Effector memory CD4-positive, alpha-beta T cell (primary cell): ENCODE measurements around the gene ARHGEF16.

Source experiments
- DNase-seq, 3 donors: peaks; one replicate each; pipeline ENCODE4 v3.0.0-alpha.2; 2020
- H3K27ac ChIP-seq: 2 replicates; pipeline ENCODE4 v1.7.0; 2013; ENCODE audit warnings: mild to moderate bottlenecking, low read length, moderate library complexity; ENCODE audit not compliant: insufficient read depth, poor library complexity, severe bottlenecking
- H3K27me3 ChIP-seq: replicated peaks from 2 replicates; pipeline ENCODE4 v1.7.0; 2013; ENCODE audit warnings: mild to moderate bottlenecking, low read length; ENCODE audit not compliant: insufficient read depth, control insufficient read depth, poor library complexity, severe bottlenecking
- H3K36me3 ChIP-seq: 2 replicates; pipeline ENCODE4 v1.7.0; 2013; ENCODE audit warnings: mild to moderate bottlenecking, low read length, moderate library complexity; ENCODE audit not compliant: control insufficient read depth, insufficient read depth
- H3K4me1 ChIP-seq: 2 replicates; pipeline ENCODE4 v1.7.0; 2013; ENCODE audit warnings: low read length, mild to moderate bottlenecking; ENCODE audit not compliant: control insufficient read depth, insufficient read depth, poor library complexity, severe bottlenecking
- H3K4me3 ChIP-seq: 2 replicates; pipeline ENCODE4 v1.7.0; 2013; ENCODE audit warnings: low read length, low read depth, mild to moderate bottlenecking; ENCODE audit not compliant: insufficient read depth, poor library complexity, severe bottlenecking
- H3K9me3 ChIP-seq: 2 replicates; pipeline ENCODE4 v1.7.0; 2013; ENCODE audit warnings: mild to moderate bottlenecking, low read length, moderate library complexity; ENCODE audit not compliant: control insufficient read depth

The ARHGEF16 gene

DNA sequence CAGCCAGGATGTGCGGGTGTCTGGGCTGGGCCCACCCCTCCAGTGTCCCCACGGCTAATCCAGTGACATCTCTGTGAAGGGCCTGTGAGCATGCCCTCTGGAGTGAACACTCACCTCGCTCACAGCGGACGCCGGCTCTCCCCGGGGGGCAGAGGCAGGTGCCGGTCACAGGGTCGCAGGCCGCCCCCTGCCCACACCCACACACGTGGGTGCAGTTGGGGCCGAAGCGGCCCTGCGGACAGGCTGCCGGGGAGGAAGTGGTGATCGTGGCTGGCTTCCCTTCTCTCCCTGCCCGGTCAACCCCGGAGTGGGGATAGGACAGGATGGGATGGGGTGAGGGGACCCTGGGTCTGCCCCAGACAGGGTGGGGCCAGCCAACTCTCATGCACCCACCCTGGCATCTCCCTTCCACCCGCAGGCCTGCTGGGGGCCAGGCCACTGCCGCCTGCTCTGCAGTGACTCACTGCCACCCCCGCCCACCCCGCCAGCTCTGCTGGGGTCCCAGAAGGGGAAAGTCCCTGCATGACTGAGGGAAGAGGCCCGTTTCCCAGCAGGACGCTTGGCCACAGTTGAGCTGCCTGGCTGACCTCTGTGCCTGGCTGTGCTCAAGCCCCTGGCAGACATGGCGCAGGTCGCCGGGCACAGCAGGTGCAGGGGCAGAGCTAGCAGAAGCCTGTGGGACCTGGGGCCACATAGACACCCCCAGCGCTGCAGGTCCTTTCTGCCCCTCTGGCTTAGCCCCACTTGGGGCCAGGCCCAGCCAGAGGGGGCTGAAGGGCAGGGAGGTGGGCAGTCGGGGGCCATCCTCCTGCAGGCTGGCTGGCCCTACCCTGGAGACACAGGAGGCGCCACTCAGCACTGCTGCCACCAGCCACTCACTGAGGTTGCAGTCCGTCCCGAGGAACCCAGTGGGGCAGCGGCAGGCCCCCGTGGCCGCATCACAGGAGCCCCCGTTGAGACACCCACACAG, 41.6 kb downstream of the ARHGEF16 start:
- H3K9me3 ChIP-seq = no peaks in the 10 kb centered on the region
- H3K27ac ChIP-seq = no peak overlapping the region
- no peak for DNase-seq
- no peaks in the 10 kb centered on the region for H3K36me3 ChIP-seq
- no peak overlapping the region for H3K4me3 ChIP-seq
- H3K27me3 ChIP-seq = no peaks in the 10 kb centered on the region
- H3K4me1 ChIP-seq = no peaks in the 10 kb centered on the region

DNA sequence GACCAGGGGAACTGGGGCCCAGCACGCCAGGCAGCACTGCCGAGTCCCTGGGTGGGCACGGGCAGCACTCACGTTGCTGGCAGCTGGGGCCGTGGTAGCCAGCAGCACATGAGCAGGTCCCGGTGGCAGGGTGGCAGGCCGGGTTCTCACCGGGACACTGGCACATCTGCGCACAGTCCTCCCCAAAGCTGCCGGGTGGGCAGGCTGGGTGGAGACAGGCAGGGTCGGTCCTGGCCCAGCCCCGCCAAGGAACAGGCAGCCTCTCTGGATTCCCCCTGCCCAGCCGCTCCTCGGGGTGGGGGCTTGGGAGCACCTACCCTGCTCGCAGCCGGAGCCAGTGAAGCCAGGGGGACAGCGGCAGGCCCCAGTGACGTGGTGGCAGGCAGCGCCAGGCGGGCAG, 42.5 kb downstream of the ARHGEF16 start:
- Histone ChIP-seq H3K4me3 (no peak overlapping the region), H3K27ac (no peak overlapping the region), H3K4me1 (no peaks in the 10 kb centered on the region), H3K36me3 (no peaks in the 10 kb centered on the region), H3K27me3 (no peaks in the 10 kb centered on the region), H3K9me3 (no peaks in the 10 kb centered on the region)
- DNase-seq = no peak

DNA sequence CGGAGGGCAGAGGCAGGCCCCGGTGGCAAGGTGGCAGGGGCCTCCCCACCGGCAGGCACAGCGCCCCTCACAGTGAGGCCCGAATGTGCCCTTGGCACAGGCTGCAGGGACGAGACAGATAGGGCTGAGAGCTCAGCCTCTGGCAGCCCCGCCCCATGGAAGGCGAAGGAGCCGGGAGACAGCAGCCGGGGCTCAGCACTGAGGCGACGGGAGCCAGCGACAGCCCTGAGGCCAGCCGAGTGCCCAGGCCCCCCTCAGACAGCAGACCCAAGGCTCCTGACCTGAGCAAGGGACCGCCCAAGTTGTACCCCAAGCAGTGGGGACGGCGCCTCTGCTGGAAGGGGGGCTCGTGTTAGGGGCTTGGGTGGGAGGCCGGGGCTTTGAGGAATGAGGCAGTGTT, 43.1 kb downstream of the ARHGEF16 start:
- Histone ChIP-seq H3K4me3 (no peak overlapping the region), H3K9me3 (no peaks in the 10 kb centered on the region), H3K27ac (no peak overlapping the region), H3K4me1 (no peaks in the 10 kb centered on the region), H3K36me3 (no peaks in the 10 kb centered on the region), H3K27me3 (no peaks in the 10 kb centered on the region)
- no peak for DNase-seq

DNA sequence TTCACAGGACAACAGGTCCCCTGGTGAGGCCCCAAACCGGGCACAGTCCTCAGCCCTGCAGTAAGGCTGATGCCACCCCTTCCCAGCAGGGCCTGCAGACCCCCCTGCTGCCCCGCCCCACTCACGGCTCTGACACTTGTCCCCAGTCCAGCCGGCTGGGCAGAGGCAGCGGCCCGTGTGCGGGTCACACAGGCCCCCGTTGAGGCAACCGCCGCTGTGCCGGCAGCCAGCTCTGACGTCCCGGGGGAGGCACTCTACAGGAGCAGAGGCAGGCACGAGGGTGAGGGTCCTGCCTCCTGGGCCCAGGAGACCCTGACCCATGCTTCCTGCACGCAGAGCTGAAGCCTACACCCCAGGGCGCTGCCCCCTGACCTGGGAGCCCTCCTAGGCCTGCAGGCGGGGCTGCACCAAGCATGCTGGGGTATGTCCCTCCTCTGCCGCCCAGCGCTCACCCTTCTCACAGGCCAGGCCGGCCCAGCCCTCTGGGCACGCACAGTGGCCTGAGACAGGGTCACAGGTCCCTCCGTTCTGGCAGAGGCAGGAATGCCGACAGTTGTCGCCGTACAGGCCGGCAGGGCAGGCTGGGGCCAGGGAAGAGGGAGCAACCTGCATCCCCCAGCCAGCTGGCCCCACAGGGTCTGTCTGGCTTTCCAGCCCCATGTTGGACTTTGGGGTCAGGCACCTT, 43.9 kb downstream of the ARHGEF16 start:
- H3K9me3 ChIP-seq = no peaks in the 10 kb centered on the region
- H3K27me3 ChIP-seq = no peaks in the 10 kb centered on the region
- DNase-seq = no peak
- H3K27ac ChIP-seq = no peak overlapping the region
- no peaks in the 10 kb centered on the region for H3K36me3 ChIP-seq
- no peak overlapping the region for H3K4me3 ChIP-seq
- H3K4me1 ChIP-seq = no peaks in the 10 kb centered on the region

DNA sequence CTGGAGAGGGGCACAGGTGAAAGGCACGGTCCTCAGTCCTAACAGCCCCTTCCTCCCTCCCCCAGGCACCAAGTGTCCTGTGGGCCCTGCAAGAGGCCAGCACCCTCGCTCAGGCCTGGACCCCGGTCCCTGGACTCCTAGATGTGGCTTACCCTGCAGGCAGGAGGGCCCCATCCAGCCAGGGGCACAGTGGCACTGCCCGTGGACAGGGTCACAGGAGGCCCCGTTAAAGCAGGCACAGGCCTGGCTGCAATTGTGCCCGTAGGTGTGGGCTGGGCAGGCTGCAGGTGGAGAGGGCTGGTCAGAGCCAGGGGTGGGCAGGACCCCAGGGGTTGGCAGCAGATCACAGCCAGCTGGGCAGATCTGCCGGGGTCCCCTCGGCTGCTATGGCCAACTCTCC, 44.5 kb downstream of the ARHGEF16 start:
- Histone ChIP-seq H3K36me3 (no peaks in the 10 kb centered on the region), H3K4me1 (no peaks in the 10 kb centered on the region)

DNA sequence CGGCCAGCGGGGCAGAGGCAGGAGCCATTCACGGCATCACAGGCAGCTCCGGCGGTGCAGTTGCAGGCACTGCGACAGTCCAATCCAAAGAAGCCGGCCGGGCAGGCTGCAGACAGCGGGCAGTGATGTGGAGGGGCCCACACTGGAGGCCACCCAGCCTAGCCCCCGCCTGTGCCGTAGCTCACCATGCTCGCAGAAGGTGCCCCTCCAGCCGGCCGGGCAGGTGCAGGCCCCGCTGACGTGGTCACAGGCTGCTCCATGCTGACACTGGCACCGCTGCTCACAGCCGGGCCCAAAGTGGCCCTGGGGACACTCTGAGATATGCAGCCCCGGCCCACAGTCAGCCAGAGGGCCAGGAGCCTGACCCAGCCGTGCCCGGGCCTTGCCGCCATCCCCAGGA, 45.1 kb downstream of the ARHGEF16 start:
- no peak for DNase-seq
- Histone ChIP-seq H3K36me3 (peaks cover 2% of the 10 kb centered on the region), H3K27ac (no peak overlapping the region), H3K4me3 (no peak overlapping the region), H3K4me1 (no peaks in the 10 kb centered on the region), H3K9me3 (no peaks in the 10 kb centered on the region), H3K27me3 (no peaks in the 10 kb centered on the region)

More for the DNA sequence above, 44.5 kb downstream of the ARHGEF16 start:
- Histone ChIP-seq H3K4me3 (no peak overlapping the region), H3K27me3 (no peaks in the 10 kb centered on the region), H3K9me3 (no peaks in the 10 kb centered on the region), H3K27ac (no peak overlapping the region)
- no peak for DNase-seq

DNA sequence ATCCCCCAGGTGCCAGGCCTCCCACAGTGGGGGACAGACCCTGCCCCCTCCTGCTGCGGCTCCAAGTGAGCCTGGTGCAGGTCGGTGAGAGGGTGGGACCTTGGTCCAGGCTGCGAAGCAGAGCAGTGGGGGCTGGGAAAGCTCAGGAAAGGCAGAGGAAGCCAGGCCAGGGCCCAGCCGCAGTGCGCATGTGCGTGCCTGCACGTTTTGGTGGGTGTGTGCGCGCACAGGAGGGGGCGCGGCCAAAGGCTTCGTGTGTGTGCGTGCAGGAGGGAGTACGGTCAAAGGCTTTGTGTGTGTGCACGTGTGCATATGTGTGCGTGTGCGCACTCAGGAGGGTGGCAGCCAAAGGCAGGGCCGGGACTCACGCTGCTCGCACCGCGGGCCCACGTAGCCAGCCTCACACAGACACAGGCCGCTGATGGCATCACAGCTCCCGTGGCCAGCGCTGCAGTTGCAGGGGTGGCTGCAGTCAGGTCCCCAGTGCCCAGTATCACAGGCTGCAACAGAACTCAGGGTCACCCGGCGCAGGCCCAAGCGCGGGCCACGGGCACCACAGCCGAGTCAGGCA, 45.9 kb downstream of the ARHGEF16 start:
- Histone ChIP-seq H3K4me1 (no peaks in the 10 kb centered on the region), H3K9me3 (no peaks in the 10 kb centered on the region), H3K27me3 (no peaks in the 10 kb centered on the region), H3K36me3 (peaks cover 9% of the 10 kb centered on the region), H3K4me3 (no peak overlapping the region), H3K27ac (no peak overlapping the region)
- DNase-seq = no peak

DNA sequence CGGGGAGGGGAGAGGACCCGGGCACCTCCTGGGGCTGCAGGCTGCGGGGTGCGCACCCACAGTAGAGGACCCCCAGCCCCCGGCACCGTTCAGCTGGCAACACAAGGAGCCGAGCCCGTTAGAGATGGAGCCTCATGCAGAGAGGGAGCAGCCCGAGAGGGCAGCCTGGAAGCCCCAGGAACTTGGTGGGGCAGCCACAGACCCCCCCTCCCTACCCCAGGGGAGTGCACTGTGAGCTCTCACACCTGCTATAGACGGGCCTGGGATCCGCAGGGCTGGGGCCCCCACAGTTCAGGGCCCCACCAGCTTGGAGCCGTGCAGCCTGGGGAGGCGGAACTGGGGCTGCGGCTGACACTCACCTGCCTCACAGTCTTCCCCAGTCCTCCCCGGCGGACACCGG, 47.0 kb downstream of the ARHGEF16 start:
- Histone ChIP-seq H3K27me3 (no peaks in the 10 kb centered on the region), H3K4me1 (no peaks in the 10 kb centered on the region), H3K36me3 (peaks cover 9% of the 10 kb centered on the region), H3K4me3 (no peak overlapping the region), H3K9me3 (no peaks in the 10 kb centered on the region), H3K27ac (no peak overlapping the region)
- no peak for DNase-seq

DNA sequence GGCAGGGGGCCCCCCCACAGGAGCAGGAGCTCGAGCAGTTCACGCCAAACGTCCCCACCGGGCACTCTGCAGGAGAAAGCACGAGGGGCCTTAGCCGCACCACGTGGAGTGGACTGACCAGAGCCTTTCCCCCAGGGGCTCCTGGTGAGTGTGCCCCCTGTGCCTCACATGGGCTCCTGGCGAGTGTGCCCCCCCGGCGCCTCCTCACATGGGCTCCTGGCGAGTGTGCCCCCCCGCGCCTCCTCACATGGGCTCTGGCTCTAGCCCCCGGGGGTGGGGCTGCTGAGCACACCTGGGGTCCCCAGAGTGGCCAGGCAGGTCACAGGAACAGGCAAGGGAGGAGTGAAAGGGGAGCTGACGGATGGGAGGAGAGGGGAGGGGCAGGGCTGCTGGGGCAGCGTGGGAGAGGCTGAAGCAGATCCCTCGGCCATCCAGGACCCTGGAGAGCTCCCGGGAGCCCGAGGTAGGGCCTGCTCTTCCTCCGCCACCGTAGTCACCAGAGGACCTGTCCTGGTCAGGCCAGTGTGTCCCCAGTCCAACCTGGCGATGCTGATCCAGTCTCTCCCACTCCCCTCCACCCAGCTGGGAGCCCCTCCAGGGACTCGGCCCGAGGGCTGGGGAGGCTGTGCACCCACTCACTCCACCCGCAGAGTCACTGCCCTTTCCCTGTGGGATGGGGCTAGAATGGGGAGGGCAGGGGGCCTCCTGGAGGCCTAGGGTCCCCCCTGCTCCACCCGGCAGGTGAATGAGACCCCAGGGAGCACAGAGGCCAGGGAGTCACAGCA, 47.6 kb downstream of the ARHGEF16 start:
- Histone ChIP-seq H3K4me1 (no peaks in the 10 kb centered on the region), H3K27me3 (no peaks in the 10 kb centered on the region), H3K9me3 (no peaks in the 10 kb centered on the region), H3K27ac (no peak overlapping the region), H3K4me3 (no peak overlapping the region), H3K36me3 (peaks cover 9% of the 10 kb centered on the region)
- DNase-seq = peak in 1 of 3 donors; percentile 20
